GM19025 (cell line): ENCODE results near the gene SECISBP2L.

Experiments
- ATAC-seq: cut with Tn5 transposase; IDR thresholded peaks from one replicate; pipeline ENCODE4 v1.9.1; 2021; ENCODE audit warnings: mild to moderate bottlenecking, low read depth, moderate library complexity; ENCODE audit not compliant: unreplicated experiment

The SECISBP2L gene

DNA sequence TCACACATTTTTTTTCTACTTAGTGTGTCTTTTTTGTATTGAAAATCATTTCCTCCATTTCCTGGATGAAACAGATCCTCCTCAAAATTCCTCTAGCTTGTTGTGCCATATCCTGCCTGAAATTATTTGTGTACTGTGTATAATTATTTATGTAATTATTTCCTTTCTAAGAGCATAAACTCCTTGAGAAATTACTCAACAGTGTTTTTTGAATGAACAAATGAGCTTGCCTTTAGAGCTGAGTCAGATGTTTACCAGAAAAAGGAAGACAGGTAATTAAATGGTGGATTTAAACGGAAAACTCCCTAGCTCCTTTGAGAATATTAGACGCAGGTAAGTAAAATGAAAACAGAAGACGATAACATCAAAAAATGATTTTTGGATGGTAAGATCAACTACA is 13.2 kb upstream of the SECISBP2L start:
- ATAC-seq = no peak

DNA sequence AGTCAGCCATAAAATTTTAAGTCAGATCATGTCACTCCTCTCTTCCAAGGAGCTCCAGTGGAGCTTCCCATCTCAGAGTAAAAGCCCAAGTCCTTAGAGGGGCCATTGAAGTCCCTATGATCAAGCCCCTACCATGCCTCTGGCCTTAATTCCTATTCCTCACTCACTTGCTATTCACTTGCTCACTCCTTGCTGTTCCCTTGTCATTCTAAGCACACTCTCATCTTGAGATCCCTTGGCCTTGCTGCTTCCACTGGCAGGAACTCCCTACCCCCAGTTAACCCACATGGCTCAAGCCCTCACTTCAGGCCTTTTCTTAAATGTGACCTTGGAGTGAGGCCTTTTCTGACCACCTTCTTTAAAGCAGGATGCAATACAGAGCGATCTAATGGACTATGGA is 12.3 kb upstream of the SECISBP2L start:
- no peak for ATAC-seq

DNA sequence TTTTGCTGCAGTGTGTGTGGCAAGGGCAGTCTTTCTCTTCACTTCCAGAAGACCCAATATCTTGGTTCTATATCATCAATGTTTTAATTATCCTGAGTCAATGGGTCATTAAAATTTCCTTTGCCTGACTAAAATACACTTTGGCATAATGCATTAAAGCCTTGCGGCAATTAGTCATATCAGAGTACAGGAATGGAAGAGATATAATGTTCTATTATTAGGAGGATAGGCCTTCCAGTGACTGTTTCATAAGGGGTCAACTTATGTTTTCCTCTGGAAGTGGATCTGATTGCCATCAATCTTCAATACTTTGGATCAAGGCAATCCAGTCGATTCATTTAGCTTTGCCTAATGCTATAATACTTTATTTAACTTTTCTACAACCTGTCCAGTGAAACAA is 9.4 kb upstream of the SECISBP2L start:
- ATAC-seq = no peak

DNA sequence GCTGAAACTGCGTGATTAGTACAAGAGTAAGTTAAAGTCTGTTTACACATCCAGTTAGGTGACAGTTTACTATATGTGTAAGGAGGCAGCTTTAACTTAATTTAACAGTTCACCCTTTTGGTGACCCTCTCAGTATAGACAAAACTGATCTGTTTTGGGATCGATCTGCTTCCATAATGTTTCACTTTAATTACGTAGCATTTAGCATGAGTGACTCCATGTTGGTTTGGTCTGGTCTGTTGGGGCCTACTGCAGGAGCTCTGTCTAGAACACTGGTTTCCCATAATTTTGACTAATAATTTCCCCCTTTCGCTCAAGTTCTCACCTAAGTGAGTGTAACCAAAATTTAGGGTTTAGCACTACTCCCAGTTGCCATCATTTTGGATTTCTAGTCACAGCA is 6.4 kb upstream of the SECISBP2L start:
- no peak for ATAC-seq

DNA sequence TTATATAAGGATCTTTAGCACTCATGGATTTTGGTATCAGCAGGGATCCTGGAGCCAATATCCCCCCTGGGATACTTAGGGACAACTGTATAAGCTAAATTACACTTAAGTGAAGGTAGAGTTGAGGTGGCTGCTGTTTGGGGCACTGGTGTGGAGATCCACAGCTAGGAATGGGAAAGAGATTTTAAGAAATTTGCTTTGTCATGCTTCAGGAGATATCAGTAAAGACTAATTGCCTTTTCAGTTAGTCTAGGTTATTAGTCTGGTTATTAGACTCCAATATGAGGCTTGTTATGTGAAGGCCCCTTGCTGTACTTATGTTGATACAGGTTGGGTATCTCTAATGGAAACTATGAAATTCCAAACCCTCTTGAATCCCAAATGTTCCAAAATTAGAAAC is 1.2 kb upstream of the SECISBP2L start:
- no peak for ATAC-seq

DNA sequence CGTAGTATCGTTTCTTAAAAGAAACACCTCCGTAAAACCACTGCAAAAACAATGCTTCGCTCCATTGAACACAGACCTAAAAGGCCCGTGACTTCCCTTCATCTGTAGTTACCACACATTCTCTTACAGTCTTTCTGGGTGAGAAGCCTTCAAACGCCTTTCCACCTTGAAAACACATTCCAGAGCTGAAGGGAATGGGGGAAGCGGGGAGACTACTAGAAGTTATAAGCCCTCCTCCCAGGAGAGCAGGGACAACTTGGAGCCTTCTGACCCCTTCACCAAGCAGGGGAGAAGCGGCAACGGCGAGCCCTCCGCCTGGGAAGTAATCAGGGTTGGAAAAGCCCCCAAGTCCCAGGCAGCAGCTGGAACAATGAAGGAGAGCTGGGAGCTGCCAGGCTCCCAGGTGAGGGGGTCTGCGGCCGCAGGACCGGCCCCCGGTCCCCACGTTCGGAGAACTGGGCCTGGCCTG is 461 bp downstream of the SECISBP2L start:
- peak; percentile 23 for ATAC-seq

DNA sequence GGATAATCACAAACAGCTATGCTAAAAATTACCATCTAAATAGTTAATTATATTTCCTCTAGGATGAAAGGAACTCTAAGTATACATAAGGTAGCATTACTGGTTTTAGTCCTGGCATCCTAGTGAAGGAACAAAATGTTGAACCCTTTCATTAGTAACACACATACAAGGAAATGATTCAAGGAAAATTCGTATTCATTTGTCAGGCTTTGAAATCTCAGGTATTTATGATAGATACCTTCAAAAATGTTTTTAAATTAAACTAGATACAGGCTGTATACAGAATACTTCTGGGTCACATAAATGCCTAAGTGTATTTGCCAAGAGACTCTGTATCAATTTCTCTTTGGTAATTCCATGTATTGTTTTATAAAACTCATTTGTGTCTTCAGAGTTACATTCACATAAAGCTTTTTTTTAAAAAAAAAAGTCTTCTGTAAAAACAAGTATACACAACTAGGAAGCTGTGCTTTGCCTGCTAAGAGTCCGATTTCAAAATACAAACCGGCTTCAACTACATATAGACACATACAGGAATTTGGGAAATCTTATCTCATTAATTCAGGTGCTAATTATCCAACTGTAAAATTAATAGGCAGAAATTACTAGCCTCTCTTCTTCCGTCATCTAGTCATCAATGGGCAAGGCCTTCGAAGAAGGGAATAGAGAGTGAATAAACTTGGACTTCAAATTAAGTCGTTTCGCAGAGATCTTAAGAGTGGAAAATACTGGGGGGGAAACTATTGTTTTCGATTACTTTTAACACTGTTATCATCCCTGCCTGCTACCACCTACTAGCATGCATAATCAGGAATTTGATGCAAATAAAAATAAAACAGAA is 1.3 kb downstream of the SECISBP2L start:
- no peak for ATAC-seq

DNA sequence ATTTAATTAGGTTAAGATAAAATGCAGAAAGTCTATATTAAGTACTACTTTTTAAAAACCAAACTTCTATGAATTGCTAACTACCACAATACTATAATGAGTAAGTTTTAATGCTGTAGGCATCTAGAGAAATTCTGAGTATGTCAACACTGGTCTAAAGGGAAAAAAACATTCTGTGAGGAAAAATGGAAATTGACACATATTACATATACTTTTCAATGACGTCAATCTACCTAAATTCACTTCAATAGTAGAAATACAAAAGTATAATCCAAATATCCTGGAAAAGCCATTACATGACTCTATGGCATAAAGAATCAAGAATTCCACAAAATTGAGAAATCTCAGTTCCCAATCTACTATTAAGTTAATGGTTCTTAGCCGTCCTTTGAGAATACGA is 2.2 kb downstream of the SECISBP2L start:
- ATAC-seq = no peak

DNA sequence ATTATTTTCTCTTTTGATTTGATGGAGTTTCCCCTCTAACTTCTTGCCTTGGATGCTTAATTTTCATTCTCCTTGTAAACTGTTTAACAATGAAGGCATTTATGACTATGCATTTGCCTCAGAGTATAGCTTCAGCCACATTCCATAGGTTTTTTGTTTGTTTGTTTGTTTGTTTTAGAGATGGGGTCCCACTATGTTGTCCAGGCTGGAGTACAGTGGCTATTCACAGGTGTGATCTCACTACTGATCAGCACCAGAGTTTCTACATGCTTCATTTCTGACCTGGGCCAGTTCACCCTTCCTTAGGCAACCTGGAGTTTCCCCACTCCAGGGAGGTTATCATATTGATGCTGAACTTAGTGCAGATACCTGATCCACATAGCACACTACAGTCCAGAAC is 4.1 kb downstream of the SECISBP2L start:
- ATAC-seq = no peak

DNA sequence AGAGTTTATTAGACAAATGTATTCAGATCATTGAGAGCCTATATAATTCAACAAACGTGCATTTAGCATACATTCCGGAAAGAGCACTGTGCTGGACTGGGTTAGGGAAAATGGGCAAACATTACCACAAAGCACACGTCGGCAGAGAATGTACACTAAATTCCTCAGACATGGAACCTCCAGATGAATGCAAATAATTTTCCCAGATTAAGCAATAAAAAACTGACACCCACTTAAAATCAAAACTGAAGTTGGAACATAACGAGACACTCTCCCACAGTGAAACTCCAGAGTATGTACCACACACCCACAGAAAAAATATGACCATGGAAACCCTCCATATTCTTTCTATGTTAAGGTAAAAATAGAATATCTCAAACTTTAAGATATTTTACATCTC is 4.8 kb downstream of the SECISBP2L start:
- no peak for ATAC-seq

DNA sequence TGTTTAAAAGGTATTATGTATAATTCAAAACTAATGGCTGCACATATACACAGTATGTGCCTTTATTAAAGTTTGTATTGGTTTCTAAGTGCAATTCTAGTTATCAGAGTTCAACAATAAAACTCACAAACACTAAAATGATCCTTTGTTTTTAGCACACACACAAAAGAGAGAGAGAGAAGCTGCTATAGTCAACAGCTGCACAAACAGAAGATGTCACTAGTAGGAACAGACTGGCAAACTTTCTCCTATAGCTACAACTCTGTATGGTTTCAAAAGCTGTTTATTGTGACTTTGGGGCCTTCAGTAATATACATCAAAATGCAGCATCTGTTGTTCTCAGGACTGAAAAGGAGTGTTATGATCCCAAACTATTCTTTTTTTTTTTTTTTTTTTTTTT is 6.1 kb downstream of the SECISBP2L start:
- ATAC-seq = no peak

DNA sequence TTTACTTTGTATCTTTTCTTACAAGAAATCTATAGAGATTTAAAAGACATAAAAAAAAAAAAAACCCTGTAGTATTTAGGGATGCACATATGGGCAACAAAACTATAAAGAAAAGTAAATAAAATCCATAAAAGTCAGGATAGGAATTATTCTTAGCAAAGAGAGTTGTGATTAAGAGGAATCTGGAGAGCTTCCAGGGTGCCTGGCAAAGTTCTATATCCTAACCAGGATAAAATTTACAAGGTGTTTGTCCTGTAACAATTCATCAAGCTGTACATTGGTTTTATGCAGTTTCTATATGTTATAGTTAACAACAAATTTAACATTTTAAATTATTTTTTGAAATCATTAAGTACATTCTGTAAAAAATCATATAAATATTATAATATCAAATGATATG is 7.9 kb downstream of the SECISBP2L start:
- no peak for ATAC-seq

DNA sequence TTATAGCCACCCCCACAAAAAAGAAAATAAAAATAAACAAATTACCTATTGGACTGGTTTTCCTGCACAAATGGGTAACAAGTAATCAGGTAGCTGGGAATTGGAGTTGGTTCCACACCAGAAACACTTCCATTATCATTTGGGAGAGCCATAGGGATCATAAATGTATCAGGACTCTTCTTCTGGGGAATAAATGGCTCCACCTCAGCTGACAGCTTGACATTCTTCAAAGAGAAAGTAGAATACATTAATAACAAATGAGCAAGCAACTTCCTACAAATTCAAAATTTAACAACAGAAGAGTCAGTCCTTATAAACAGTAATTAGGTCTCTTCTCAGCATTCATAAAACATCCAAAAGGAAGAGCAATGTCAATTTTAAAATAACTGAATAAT is 8.7 kb downstream of the SECISBP2L start:
- ATAC-seq = no peak

DNA sequence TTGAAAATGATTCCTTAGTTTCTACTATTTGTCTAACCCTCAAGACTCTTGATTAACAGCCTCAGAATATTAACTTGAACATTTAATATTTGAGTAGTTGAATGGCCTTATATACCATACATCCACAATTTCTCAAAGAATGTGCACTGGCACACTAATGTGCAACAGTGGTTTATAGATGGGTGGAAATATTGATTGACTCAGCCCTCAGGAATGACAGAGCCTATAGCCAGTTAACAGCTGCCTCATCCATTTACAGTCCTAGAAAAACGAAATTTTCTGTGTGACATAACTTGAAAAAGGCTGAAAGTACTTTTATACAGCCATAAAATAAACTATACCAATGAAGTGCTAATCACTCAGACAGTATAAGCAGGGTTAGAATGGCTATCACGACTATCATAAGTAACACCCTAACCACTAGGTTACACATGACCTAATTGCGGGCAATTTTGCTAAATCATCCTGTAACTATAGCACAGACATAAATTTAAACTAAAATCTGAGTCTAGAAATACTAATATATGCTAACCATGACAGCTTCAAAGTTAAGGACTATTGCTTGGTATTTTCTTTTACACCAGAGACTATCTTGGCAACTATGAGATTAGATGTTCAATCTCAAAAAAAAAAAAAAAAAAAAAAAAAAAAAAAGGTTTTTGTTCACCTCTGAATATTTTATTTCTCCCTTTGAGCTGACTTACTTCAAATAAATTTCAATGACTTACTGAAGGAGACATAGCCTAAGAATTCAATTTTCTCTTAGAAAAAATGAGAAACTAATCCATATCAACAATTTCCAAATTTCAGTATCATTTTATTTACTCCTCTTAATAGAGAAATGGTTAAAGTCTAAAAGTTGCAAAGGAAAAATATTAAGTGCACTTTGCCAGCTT is 9.3 kb downstream of the SECISBP2L start:
- no peak for ATAC-seq

DNA sequence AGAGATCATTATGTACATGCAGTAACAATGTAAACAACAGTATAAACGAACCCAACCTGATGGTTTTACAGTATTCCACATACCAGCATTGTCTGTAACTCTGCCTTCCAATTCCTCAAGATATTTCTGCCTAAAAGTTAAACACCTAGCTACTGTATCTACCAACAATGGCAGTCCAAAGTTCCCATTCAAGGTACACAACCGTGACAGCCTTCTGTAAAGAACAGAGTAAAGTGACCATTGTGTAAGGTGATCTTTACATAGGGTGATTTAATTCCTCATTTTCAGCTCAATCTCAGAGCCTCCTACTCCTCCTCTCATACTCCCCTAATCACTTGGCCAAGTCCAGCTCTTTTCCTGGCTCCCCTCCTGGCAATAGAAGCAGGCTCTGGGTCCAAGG is 10.4 kb downstream of the SECISBP2L start:
- ATAC-seq = no peak

DNA sequence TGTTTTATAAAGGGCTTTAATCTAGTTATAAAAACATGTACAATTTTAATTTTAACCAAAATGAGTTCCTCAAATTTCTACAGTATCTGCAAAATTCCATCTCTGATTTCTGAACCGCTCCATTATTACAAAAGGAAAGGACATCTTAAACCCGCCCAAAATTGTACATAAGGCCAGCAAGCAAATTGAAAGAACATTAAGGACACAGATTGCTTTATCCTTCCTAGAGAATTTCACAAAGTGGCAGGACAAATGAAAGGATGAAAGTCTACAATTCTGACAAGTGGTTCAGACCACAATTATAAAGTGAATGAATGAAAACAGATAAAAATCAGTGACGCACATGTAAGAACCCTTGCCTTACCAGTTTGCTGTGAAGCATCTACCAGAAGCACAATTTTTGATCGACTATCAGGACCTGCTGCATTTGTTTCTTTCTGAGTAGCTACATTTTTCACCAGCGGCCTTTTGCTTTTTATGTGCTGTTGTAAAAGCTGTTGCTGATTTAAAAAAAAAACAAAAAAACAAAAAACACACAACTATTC is 13.6 kb downstream of the SECISBP2L start:
- no peak for ATAC-seq

DNA sequence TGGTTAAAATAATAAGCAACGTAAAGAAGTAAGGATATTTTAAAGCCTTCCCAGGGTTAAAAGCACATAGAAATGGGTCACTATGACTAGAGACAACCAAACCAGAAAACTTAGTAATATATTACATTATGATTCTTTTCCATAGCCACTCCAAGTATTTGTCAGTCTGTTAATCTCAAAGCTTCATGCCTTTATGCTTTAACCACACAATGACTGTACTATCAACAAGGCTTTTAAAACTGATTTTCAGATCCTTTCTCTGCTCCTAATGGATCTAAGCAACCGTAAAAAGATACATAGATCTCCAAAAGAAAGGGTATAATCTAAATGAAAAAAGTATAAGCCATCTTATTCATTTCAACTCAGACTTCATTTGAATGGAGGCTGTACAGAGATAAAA is 14.4 kb downstream of the SECISBP2L start:
- ATAC-seq = no peak

DNA sequence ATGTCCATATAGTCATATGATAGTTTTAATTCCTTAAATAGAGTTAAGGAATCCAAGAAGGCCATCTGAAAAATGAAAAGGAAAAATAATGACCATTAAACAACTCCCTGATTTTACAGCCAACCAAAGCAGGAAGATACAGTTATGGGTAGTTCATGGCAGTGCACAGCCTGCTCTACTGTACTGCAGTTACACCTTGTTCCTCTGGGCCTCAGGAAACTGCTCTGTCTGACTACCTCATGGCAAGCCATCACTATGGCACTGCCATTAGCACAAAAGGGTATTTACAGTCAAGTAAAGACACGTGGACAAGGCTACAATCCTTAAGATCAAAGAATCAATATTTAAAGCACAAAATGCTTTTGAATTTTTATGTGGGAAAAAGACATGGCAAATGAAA is 19.5 kb downstream of the SECISBP2L start:
- no peak for ATAC-seq

DNA sequence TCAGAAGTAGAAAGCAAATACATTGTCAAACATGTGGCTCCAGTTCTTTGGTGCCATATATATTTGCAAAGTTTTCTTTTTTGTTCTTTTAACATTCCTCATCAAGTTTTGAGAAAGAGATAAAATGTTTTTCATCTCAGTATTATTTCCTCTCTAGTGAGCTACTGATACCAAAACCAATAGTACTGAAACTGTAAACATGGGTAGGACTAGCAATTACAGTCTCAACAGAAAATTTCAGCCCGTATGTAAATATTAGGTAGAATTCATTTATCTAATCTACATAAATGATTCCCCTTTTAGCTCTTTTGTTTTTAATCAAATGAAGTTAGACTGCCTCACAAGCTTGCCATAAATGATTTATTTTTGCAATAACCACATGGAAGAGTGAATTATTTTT is 21.4 kb downstream of the SECISBP2L start:
- peak; percentile 48 for ATAC-seq

DNA sequence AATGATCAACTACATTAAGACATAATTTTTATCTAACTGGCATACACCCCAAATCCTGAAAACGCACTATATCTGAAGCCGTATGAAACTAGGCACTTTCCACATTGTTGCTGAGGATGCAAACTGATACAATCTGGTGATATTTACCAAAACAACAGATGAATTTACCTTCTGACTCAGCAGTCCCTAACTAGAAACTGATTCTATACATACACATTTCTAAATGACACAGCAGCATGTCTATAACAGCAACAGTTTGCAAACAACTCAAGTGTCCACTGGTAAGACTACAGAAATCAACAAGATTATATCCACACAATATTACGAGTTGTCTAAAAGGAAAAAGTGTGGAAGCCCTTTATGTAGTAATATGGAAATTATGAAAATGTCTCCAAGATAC is 22.9 kb downstream of the SECISBP2L start:
- ATAC-seq = no peak

DNA sequence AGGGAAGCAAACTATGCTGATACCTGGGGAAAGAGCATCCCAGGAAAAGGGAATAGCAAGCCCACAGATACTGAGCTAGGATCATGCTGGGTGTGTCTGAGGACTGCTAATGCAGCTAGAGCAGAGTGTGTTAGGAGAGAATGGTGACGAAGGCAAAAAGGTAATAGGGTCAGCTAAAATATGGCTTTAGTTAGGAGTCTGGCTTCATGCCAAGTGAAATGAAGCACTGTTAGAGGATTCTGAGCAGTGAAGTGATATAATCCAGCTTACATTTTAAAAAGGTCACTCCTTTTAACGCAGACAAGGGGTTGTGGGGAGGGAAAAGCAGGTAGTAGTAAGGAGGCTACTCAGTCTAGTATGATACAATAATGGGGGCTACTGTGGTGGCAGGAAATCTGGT is 30.4 kb downstream of the SECISBP2L start:
- no peak for ATAC-seq
